ENCODE measurements around the gene CHGA. TPM values are rescaled to one million over a fixed set of nuclear protein-coding genes. Genes with fewer than 3 reads are reported as not detected.

The CHGA gene
- total and polyA plus RNA-seq, 2 donors (not counting 1 experiment from before 2014, with no cell fraction given), result not detected

- ChIA-PET POLR2A (no interaction called here), CTCF (no interaction called here)
- Mint-ChIP-seq H3K9me3 (ENCODE audit: insufficient read depth) (no peaks in the 10 kb centered on the region), H3K27me3 (peaks cover 26% of the 10 kb centered on the region), H3K27ac (no peak overlapping the region), H3K4me1 (no peaks in the 10 kb centered on the region), H3K4me3 (no peak overlapping the region)
- Histone ChIP-seq H3K27me3 (replicated peaks in 1 of 4; ENCODE audit: control extremely low read depth in 1 of 4, control insufficient read depth in 3 of 4, insufficient read depth in 4 of 4, low read length in 3 of 4) (peaks cover 0 to 9% (median 0%) of the 10 kb centered on the region in 4 experiments), H4K20me1 (ENCODE audit: control insufficient read depth, insufficient read depth, low read length, poor library complexity, severe bottlenecking) (no peaks in the 10 kb centered on the region), H2AFZ (ENCODE audit: insufficient read depth, low read depth, low read length, poor library complexity, severe bottlenecking) (no peak overlapping the region), H3K36me3 (replicated peaks in 1 of 2; ENCODE audit: control extremely low read depth in 1 of 2, control insufficient read depth in 1 of 2, extremely low read depth in 1 of 2, insufficient read depth in 2 of 2, low read length in 1 of 2) (no peaks in the 10 kb centered on the region), H3K79me2 (ENCODE audit: control insufficient read depth, insufficient read depth, low read length) (no peaks in the 10 kb centered on the region), H3K27ac (ENCODE audit: low read length in 2 of 2) (no peak overlapping the region), H3K4me1 (ENCODE audit: control insufficient read depth in 2 of 2, insufficient read depth in 2 of 2, low read length in 2 of 2) (no peaks in the 10 kb centered on the region), H3K9me3 (ENCODE audit: control extremely low read depth in 1 of 3, control insufficient read depth in 2 of 3, insufficient read depth in 1 of 3, low read length in 2 of 3) (peaks cover 0 to 14% (median 0%) of the 10 kb centered on the region in 3 donors), H3K9ac (ENCODE audit: low read length) (no peak overlapping the region), H3K4me3 (ENCODE audit: control extremely low read depth in 1 of 5, extremely low read depth in 1 of 5, insufficient read depth in 1 of 5, low read depth in 2 of 5, low read length in 4 of 5) (no peak overlapping the region), H3K4me2 (replicated peaks; ENCODE audit: low read depth, low read length, poor library complexity, severe bottlenecking) (no peak overlapping the region)
- DNase-seq (no peak), ATAC-seq (ENCODE audit: low read depth) (no peak)
- intact Hi-C loops (cut with micrococcal nuclease), result no loop called here
- TF ChIP-seq EZH2 (IDR thresholded peaks at IDR 0.05; ENCODE audit: borderline replicate concordance, insufficient read depth, low read depth, low read length, poor library complexity, severe bottlenecking) (no peak), CTCF (IDR thresholded peaks at IDR 0.05) (no peak)
- WGBS (ENCODE audit: insufficient coverage), result 50% methylated on average over 1 of the region's 4 CpGs
Observed at GRCh38 chr14:92916201-92916600, 6.7 kb upstream of the CHGA start.

GRCh38 chr14:92917041-92917940 lies 5.7 kb upstream of the CHGA start:
- 79% methylated on average over 12 of the region's 14 CpGs for WGBS (ENCODE audit: insufficient coverage)
- ATAC-seq (ENCODE audit: low read depth) (no peak), DNase-seq (no peak)
- intact Hi-C loops (cut with micrococcal nuclease), result no loop called here
- no peaks in the 10 kb centered on the region for H3K79me2 ChIP-seq (ENCODE audit: control insufficient read depth, insufficient read depth, low read length)
- no peak overlapping the region for H3K4me2 ChIP-seq (replicated peaks; ENCODE audit: low read depth, low read length, poor library complexity, severe bottlenecking)
- H3K4me1 Mint-ChIP-seq, result peaks cover under 1% of the 10 kb centered on the region
- ChIA-PET CTCF (no interaction called here), POLR2A (no interaction called here)
- no peak overlapping the region for H3K4me3 Mint-ChIP-seq
- H3K27me3 Mint-ChIP-seq, result peaks cover 34% of the 10 kb centered on the region
- no peak overlapping the region for H3K27ac ChIP-seq (ENCODE audit: low read length in 2 of 2)
- H3K4me1 ChIP-seq (ENCODE audit: control insufficient read depth in 2 of 2, insufficient read depth in 2 of 2, low read length in 2 of 2), result no peaks in the 10 kb centered on the region
- no peak overlapping the region for H3K4me3 ChIP-seq (ENCODE audit: control extremely low read depth in 1 of 5, extremely low read depth in 1 of 5, insufficient read depth in 1 of 5, low read depth in 2 of 5, low read length in 4 of 5)
- TF ChIP-seq CTCF (IDR thresholded peaks at IDR 0.05) (no peak), EZH2 (IDR thresholded peaks at IDR 0.05; ENCODE audit: borderline replicate concordance, insufficient read depth, low read depth, low read length, poor library complexity, severe bottlenecking) (no peak)
- H3K27me3 ChIP-seq (replicated peaks in 1 of 4; ENCODE audit: control extremely low read depth in 1 of 4, control insufficient read depth in 3 of 4, insufficient read depth in 4 of 4, low read length in 3 of 4), result peaks cover 0 to 15% (median 0%) of the 10 kb centered on the region in 4 experiments
- no peak overlapping the region for H2AFZ ChIP-seq (ENCODE audit: insufficient read depth, low read depth, low read length, poor library complexity, severe bottlenecking)
- H4K20me1 ChIP-seq (ENCODE audit: control insufficient read depth, insufficient read depth, low read length, poor library complexity, severe bottlenecking), result no peaks in the 10 kb centered on the region
- H3K9me3 Mint-ChIP-seq (ENCODE audit: insufficient read depth), result no peaks in the 10 kb centered on the region
- H3K36me3 ChIP-seq (replicated peaks in 1 of 2; ENCODE audit: control extremely low read depth in 1 of 2, control insufficient read depth in 1 of 2, extremely low read depth in 1 of 2, insufficient read depth in 2 of 2, low read length in 1 of 2), result no peaks in the 10 kb centered on the region
- H3K9me3 ChIP-seq (ENCODE audit: control extremely low read depth in 1 of 3, control insufficient read depth in 2 of 3, insufficient read depth in 1 of 3, low read length in 2 of 3), result peaks cover 0 to 19% (median 0%) of the 10 kb centered on the region in 3 donors
- H3K27ac Mint-ChIP-seq, result no peak overlapping the region
- no peak overlapping the region for H3K9ac ChIP-seq (ENCODE audit: low read length)

All from B cell (primary cell).